ENCODE data around the gene PRR14. TPM values are rescaled to one million over a fixed set of nuclear protein-coding genes. Genes with fewer than 3 reads are reported as not detected.

Gene PRR14
- total RNA-seq, 4 donors from 2014 or later, result 42.9 to 154 (median 85.5) TPM

DNA sequence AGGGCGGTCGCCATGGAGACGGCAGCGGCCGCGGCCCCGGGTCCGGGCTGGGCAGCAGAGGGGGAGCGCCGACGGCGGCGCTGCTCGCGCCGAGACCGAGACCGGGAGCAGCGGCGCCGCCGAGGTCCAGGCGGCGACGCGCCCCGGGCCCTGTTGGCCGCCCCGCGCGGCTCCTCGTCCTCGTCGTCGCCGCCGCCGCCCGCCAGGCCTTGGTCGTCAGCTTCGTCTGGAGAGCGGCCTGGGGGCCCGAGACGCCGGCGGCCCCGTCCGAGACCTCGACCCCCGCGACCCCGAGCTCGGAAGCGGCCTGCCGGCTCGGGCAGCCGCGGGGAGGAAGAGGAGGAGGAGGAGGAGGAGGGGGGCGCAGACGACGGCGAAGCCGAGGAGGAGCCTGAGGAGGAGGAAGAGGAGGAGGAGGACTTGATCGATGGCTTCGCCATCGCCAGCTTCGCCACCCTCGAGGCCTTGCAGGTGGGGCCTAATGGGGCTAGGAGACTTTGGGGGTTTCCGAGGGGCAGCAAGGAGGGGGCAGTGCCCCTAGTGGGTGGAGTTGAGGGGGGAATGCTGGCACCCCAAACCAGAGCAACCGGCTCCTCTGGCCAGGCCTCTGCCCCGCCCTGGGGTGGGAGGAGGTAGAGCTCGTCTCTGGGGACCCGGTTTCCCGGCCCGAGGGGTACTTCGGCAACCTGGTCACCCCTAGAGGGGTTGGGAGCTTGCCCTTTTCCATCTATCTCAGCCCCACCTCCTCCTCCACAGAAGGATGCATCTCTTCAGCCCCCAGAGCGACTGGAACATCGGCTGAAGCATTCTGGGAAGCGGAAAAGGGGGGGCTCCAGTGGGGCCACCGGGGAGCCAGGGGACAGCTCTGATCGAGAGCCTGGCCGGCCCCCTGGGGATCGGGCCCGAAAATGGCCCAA, 9.0 kb downstream of the PRR14 start:
- intact Hi-C loops (cut with DNase I; ENCODE audit: low total_unique reads), result no loop called here
- in situ Hi-C loops (cut with MboI; ENCODE audit: low pct_ligation_motif_present in 1 of 4, low pct_unique_long_range_greater_than_20kb in 1 of 4, low sequenced_read_pairs in 3 of 4), result no loop called here
- peak; percentile 46 for DNase-seq
- peaks cover 0 to 37% (median 18%) of the 10 kb centered on the region in 4 donors for H3K36me3 ChIP-seq
- WGBS, 2 donors (ENCODE audit: low coverage in 1 of 2), result 1 to 10% methylated on average over 2 to 42 of the region's 84 CpGs
- TF ChIP-seq, protein P1, sequence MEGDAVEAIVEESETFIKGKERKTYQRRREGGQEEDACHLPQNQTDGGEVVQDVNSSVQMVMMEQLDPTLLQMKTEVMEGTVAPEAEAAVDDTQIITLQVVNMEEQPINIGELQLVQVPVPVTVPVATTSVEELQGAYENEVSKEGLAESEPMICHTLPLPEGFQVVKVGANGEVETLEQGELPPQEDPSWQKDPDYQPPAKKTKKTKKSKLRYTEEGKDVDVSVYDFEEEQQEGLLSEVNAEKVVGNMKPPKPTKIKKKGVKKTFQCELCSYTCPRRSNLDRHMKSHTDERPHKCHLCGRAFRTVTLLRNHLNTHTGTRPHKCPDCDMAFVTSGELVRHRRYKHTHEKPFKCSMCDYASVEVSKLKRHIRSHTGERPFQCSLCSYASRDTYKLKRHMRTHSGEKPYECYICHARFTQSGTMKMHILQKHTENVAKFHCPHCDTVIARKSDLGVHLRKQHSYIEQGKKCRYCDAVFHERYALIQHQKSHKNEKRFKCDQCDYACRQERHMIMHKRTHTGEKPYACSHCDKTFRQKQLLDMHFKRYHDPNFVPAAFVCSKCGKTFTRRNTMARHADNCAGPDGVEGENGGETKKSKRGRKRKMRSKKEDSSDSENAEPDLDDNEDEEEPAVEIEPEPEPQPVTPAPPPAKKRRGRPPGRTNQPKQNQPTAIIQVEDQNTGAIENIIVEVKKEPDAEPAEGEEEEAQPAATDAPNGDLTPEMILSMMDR (IDR thresholded peaks at IDR 0.05), result peak in 1 of 5 experiments; percentile 17
- TF ChIP-seq POLR2A (IDR thresholded peaks at IDR 0.05) (peak; percentile 6), POLR2AphosphoS5 (IDR thresholded peaks at IDR 0.05) (no peak)
- no peaks in the 10 kb centered on the region for H3K27me3 ChIP-seq
- peak overlapping the region; percentile 73 to 99 (median 95) for H3K4me3 ChIP-seq
- peak overlapping the region; percentile 96 to 100 (median 99) for H3K27ac ChIP-seq
- H3K9me3 ChIP-seq, result no peaks in the 10 kb centered on the region
- H3K4me1 ChIP-seq, result peaks cover 29 to 59% (median 54%) of the 10 kb centered on the region in 4 donors

DNA sequence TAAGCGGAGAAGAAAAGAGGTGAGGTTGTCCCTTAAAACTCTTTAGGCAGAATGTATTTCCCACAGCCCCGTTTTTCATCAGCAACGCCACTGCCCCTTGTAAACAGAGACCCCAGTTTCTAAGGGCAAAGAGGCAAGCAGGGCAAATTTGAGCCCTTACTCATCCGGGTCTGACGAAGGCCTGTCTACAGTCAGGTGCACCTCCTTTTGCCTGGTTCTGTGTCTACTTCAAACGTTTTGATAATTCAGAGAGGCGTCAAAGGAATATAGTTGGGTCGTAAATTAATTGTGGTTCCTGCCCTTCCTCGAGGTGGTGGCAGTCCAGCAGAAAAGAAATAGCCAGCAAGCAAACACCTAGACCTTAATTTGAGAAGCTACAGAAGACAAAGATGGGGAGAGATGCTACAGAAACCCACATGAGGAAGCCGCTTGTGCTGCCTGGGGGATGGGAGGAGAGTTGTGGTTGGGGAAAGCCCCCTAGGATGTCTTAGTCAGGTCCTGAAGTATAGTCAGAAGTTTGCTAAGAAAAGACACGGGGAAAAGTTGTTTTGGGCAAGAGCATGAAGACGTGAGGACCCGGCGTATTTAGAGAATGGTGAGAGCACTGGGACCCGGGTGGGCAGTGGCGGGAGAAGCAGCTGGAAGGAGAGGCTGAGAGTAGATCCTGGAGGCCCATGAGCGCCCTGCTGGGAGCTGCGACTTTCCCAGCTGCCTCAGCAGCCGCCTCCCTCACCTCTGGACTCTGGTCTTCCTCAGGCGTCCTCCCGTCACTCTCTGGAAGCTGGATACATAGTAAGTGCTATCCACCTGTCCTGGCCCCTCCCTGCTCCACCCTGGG, 9.9 kb downstream of the PRR14 start:
- in situ Hi-C loops (cut with MboI; ENCODE audit: low pct_ligation_motif_present in 1 of 4, low pct_unique_long_range_greater_than_20kb in 1 of 4, low sequenced_read_pairs in 3 of 4), result no loop called here
- peak; percentile 87 for DNase-seq
- Histone ChIP-seq H3K36me3 (peaks cover 0 to 38% (median 18%) of the 10 kb centered on the region in 4 donors), H3K4me3 (peak overlapping the region; percentile 73 to 99 (median 95)), H3K4me1 (peaks cover 29 to 59% (median 54%) of the 10 kb centered on the region in 4 donors), H3K9me3 (no peaks in the 10 kb centered on the region), H3K27ac (peak overlapping the region; percentile 96 to 100 (median 99)), H3K27me3 (no peaks in the 10 kb centered on the region)
- TF ChIP-seq EP300 (IDR thresholded peaks at IDR 0.05; ENCODE audit: low read depth) (no peak), POLR2AphosphoS5 (IDR thresholded peaks at IDR 0.05) (peak; percentile 68 to 93 (median 89)), POLR2A (IDR thresholded peaks at IDR 0.05) (peak; percentile 94)
- intact Hi-C loops (cut with DNase I; ENCODE audit: low total_unique reads), result no loop called here
- 8 to 21% methylated on average over 6 to 21 of the region's 21 CpGs for WGBS, 2 donors (ENCODE audit: low coverage in 1 of 2)

DNA sequence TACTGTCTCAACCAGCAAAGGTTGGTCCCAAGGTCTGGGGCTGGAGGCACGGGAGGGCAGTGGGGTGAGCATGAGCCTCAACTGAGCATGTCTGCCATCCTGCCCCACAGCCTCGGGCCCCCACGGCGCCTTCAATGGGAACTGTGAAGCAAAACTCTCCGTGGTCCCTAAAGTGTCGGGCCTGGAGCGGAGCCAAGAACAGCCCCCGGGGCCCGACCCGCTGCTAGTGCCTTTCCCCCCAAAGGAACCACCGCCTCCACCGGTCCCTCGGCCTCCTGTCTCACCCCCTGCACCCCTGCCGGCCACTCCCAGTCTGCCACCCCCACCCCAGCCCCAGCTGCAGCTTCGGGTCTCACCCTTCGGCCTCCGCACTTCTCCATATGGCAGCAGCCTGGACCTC, 11.7 kb downstream of the PRR14 start:
- Histone ChIP-seq H3K9me3 (no peaks in the 10 kb centered on the region), H3K4me3 (no peak overlapping the region), H3K27me3 (no peaks in the 10 kb centered on the region), H3K27ac (no peak overlapping the region), H3K4me1 (peaks cover 20 to 44% (median 40%) of the 10 kb centered on the region in 4 donors), H3K36me3 (peaks cover 0 to 48% (median 21%) of the 10 kb centered on the region in 4 donors)
- whole genome bisulfite sequencing, 2 donors (ENCODE audit: low coverage in 1 of 2), result 88 to 100% methylated on average over 1 to 14 of the region's 17 CpGs
- in situ Hi-C loops (cut with MboI; ENCODE audit: low pct_ligation_motif_present in 1 of 4, low pct_unique_long_range_greater_than_20kb in 1 of 4, low sequenced_read_pairs in 3 of 4) (no loop called here), intact Hi-C loops (cut with DNase I; ENCODE audit: low total_unique reads) (no loop called here)
- no peak for TF ChIP-seq POLR2A (IDR thresholded peaks at IDR 0.05)
- TF ChIP-seq, protein P1 (IDR thresholded peaks at IDR 0.05), result no peak
- no peak for TF ChIP-seq EP300 (IDR thresholded peaks at IDR 0.05; ENCODE audit: low read depth)
- TF ChIP-seq POLR2AphosphoS5 (IDR thresholded peaks at IDR 0.05), result no peak
- DNase-seq, result no peak

DNA sequence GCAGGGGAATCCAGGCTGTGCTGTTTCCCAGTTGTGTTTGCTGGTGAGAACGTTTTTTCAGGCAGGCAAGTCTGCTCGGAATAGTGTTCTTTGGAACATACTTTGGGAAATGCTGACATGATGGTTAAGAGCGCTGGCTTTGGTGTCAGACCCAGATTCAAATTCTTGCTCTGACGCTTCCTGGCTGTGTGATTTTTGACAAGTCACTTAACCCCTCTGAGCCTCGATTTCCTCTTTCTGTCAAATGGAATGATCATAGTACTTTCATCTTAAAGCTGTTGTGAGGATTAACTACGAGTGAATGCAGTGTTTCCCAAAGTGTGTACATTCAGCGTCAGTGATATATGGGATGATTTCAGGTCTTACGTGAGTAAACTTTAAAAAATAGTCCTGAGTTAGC, 12.3 kb downstream of the PRR14 start:
- H3K27me3 ChIP-seq, result no peaks in the 10 kb centered on the region
- peaks cover 0 to 54% (median 24%) of the 10 kb centered on the region in 4 donors for H3K36me3 ChIP-seq
- in situ Hi-C loops (cut with MboI; ENCODE audit: low pct_ligation_motif_present in 1 of 4, low pct_unique_long_range_greater_than_20kb in 1 of 4, low sequenced_read_pairs in 3 of 4), result no loop called here
- no peak overlapping the region for H3K27ac ChIP-seq
- intact Hi-C loops (cut with DNase I; ENCODE audit: low total_unique reads), result no loop called here
- DNase-seq, result no peak
- H3K4me1 ChIP-seq, result peaks cover 18 to 42% (median 38%) of the 10 kb centered on the region in 4 donors
- TF ChIP-seq, protein P1 (IDR thresholded peaks at IDR 0.05), result no peak
- TF ChIP-seq POLR2AphosphoS5 (IDR thresholded peaks at IDR 0.05) (no peak), POLR2A (IDR thresholded peaks at IDR 0.05) (no peak), EP300 (IDR thresholded peaks at IDR 0.05; ENCODE audit: low read depth) (no peak)
- WGBS, 2 donors (ENCODE audit: low coverage in 1 of 2), result 80% methylated on average over 3 to 8 of the region's 8 CpGs
- H3K9me3 ChIP-seq, result no peaks in the 10 kb centered on the region
- H3K4me3 ChIP-seq, result no peak overlapping the region
